COLO668 (cell line): ENCODE data around the gene OR2A1.
"Not testable (repeated sequence)": the region's sequence is repeated elsewhere in the genome, so short reads cannot be mapped to it uniquely, and the experiment has no call there.

Experiments
- DNase-seq: peaks from one replicate; lab custom pipeline; 2025; ENCODE audit not compliant: unreplicated experiment; lab: John Stamatoyannopoulos, UW

Gene OR2A1

GRCh38 chr7:144323359-144323758, 11.1 kb downstream of the OR2A1 start:
- DNase-seq: not testable (repeated sequence)

- DNase-seq: not testable (repeated sequence)
Measured at GRCh38 chr7:144325868-144326267, 13.6 kb downstream of the OR2A1 start.

- not testable (repeated sequence) for DNase-seq
Measured at GRCh38 chr7:144330044-144330443, 17.8 kb downstream of the OR2A1 start.

GRCh38 chr7:144331221-144331995, 19.2 kb downstream of the OR2A1 start:
- DNase-seq: not testable (repeated sequence)

GRCh38 chr7:144331996-144332288, 19.7 kb downstream of the OR2A1 start:
- not testable (repeated sequence) for DNase-seq

- DNase-seq: not testable (repeated sequence)
Measured at GRCh38 chr7:144348625-144349024, 36.4 kb downstream of the OR2A1 start.

- DNase-seq: not testable (repeated sequence)
Measured at GRCh38 chr7:144351667-144352066, 39.4 kb downstream of the OR2A1 start.

GRCh38 chr7:144355176-144355822, 43.1 kb downstream of the OR2A1 start, which contains the start of gene ARHGEF5:
ARHGEF5 (plus strand) TSS chr7:144355402; CDS start chr7:144362670, 7,268 bp downstream.
- not testable (repeated sequence) for DNase-seq

GRCh38 chr7:144356185-144356584, 44.0 kb downstream of the OR2A1 start:
- not testable (repeated sequence) for DNase-seq

- DNase-seq: not testable (repeated sequence)
Measured at GRCh38 chr7:144356860-144357259, 44.6 kb downstream of the OR2A1 start.

- not testable (repeated sequence) for DNase-seq
Measured at GRCh38 chr7:144362061-144362460, 49.8 kb downstream of the OR2A1 start.

GRCh38 chr7:144365523-144365922, 53.3 kb downstream of the OR2A1 start:
- not testable (repeated sequence) for DNase-seq

- DNase-seq: not testable (repeated sequence)
Measured at GRCh38 chr7:144367250-144367649, 55.0 kb downstream of the OR2A1 start.

GRCh38 chr7:144369221-144369620, 57.0 kb downstream of the OR2A1 start:
- DNase-seq: not testable (repeated sequence)
